Bronchial epithelial cell (primary cell): ENCODE measurements around the gene PRDM15. TPM values are rescaled to one million over a fixed set of nuclear protein-coding genes. Genes with fewer than 3 reads are reported as not detected.

Source experiments
- DNase-seq: peaks from one replicate; pipeline ENCODE4 v3.0.0-alpha.2; 2010; ENCODE audit warnings: low read depth
- FAIRE-seq: peaks from 2 replicates; lab custom pipeline; 2011; peaks lifted over from hg19 to GRCh38; lab: Jason Lieb, UNC
- H3K27me3 ChIP-seq: 2 replicates; pipeline ENCODE4 v1.5.1; 2011; ENCODE audit warnings: low read length; ENCODE audit not compliant: control insufficient read depth, insufficient read depth
- H3K36me3 ChIP-seq: 2 replicates; pipeline ENCODE4 v1.5.1; 2011; ENCODE audit warnings: low read length; ENCODE audit not compliant: control insufficient read depth, insufficient read depth
- H3K4me3 ChIP-seq: 2 replicates; pipeline ENCODE4 v1.5.1; 2011; ENCODE audit warnings: mild to moderate bottlenecking, low read depth, low read length, control low read depth
- total RNA-seq: library from RNA; depleted of rRNA; stranded (reverse); fragments of >200 nt; gene quantifications from 2 replicates; pipeline ENCODE4 v1.2.1, GENCODE V29; 2014
- TF ChIP-seq, protein P1 (sequence below): IDR thresholded peaks from 2 replicates; pipeline ENCODE4 v1.5.1; 2011; ENCODE audit warnings: mild to moderate bottlenecking, moderate library complexity, low read length, control low read depth, inconsistent platforms; ENCODE audit not compliant: insufficient read depth, severe bottlenecking

The PRDM15 gene
- total RNA-seq, 1 donor from 2014 or later: 6.1 TPM

DNA sequence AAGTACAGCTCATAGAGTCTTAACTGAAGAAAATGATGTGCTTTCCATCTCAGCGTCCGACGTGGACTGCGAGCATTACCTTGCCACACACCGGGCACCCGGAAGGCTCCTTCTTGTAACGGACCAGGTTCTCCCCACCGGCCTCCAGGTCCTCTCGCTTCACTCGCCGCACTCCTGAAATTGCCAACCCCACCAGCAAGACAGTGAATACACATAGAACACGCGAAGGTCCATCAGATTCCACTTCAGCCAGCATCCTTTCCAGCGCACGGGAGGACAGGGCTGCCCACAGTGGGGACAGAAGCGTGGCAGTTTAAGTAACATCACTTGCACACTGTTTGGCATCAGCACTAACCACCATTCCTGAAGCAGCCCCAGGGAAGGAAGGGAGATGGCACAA, 53.3 kb downstream of the PRDM15 start:
- no peak overlapping the region for H3K4me3 ChIP-seq
- H3K36me3 ChIP-seq: peaks cover 4% of the 10 kb centered on the region
- TF ChIP-seq, protein P1, sequence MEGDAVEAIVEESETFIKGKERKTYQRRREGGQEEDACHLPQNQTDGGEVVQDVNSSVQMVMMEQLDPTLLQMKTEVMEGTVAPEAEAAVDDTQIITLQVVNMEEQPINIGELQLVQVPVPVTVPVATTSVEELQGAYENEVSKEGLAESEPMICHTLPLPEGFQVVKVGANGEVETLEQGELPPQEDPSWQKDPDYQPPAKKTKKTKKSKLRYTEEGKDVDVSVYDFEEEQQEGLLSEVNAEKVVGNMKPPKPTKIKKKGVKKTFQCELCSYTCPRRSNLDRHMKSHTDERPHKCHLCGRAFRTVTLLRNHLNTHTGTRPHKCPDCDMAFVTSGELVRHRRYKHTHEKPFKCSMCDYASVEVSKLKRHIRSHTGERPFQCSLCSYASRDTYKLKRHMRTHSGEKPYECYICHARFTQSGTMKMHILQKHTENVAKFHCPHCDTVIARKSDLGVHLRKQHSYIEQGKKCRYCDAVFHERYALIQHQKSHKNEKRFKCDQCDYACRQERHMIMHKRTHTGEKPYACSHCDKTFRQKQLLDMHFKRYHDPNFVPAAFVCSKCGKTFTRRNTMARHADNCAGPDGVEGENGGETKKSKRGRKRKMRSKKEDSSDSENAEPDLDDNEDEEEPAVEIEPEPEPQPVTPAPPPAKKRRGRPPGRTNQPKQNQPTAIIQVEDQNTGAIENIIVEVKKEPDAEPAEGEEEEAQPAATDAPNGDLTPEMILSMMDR: no peak
- DNase-seq (no peak), FAIRE-seq (no peak)
- no peaks in the 10 kb centered on the region for H3K27me3 ChIP-seq

DNA sequence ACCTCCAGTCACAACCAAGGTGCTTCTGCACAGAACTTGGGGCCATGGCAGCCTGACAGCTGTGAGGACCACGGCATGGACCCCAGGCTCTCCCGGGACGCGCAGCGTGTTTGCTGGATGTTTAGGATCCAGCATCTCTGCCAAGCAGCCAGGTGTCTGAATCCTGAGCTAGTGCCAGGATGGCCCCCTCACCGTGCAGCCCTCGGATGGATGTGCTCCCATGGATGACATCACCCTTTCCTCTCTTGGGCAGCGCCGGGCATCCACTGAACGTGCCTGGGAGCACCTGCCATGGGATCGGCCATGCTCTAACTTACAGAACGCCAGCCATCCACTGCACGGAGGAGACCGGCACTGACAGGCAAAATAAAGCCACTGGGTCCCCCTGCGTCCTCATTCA, 53.9 kb downstream of the PRDM15 start:
- H3K4me3 ChIP-seq: no peak overlapping the region
- FAIRE-seq: no peak
- peaks cover 4% of the 10 kb centered on the region for H3K36me3 ChIP-seq
- TF ChIP-seq, protein P1: no peak
- no peak for DNase-seq
- H3K27me3 ChIP-seq: no peaks in the 10 kb centered on the region

DNA sequence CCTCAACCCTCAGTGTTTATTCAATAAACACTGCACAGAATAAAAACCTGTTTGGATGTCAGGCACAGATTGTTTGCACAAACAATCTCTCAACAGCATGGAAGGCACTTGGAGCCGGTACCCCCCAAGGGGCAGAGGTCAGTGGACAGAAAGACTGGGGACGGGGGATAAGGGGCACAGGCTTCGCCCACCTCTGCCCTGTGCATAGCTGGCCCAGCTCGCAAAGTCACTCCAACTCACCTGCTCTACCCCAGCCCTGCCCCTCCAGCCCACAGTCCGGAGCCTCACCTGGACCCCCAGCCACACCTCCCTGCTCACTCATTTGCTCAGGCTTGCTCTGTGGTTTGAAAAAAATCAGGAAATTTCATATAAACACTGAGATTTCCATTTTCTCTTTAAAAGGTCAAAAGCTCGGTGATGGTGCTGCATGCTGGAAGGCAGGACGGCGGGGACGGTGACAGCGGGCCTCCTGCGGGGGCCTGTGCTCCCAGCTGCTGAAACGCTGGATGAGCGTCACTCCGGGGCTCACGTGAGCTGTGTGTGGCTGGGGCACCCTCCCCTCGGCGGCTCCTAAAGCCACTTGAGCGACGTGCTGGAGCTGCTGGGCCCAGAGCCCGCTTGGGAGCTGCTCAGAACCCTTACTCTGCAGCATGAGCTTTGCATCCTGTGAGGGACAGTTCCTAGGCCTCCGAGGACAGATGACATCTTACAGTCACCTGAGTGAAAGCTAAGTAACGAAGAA, 54.5 kb downstream of the PRDM15 start:
- Histone ChIP-seq H3K27me3 (no peaks in the 10 kb centered on the region), H3K4me3 (no peak overlapping the region), H3K36me3 (peaks cover 6% of the 10 kb centered on the region)
- FAIRE-seq (no peak), DNase-seq (no peak)
- TF ChIP-seq, protein P1: no peak

DNA sequence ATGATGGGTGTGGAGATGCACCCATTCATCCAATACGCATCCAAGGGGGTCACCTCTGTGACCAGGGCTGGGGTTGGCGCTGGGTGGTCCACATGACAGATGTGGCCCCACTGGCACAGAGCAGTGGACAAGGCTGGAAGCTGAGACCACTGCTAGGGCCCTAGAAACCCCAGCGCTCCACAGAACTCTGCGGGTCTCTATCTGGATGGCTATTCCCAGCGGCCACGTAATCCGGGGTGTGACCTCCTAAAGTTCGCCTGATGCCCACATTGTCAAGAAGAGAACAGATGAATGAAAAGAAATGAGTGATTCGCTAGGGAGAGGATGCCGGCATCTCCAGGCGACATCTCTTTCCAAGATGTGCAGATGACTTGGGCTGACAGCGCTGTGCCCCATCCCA, 55.2 kb downstream of the PRDM15 start:
- TF ChIP-seq, protein P1: no peak

DNA sequence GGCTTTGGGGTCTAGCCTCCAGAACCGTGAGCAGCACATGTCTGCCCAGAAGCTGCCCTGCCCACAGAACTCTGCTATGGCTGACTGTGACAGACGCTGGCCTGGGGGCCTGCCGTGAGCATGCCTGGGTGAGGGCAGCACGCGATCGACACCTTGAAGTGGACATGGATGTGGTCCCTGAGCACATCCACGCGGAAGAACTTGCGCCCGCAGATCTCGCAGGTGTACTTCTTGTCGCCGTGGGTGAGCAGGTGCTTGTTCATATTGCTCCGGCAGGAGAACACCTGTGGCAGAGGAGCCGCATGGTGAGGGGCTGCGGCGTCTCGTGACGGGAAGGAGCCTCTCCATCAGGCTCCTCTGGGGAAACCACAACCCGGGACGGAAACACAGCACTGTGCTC, 56.0 kb downstream of the PRDM15 start:
- TF ChIP-seq, protein P1: no peak
- FAIRE-seq: no peak
- DNase-seq: no peak
- Histone ChIP-seq H3K27me3 (no peaks in the 10 kb centered on the region), H3K4me3 (no peak overlapping the region), H3K36me3 (peaks cover 7% of the 10 kb centered on the region)

More for the DNA sequence above, 55.2 kb downstream of the PRDM15 start:
- no peak for FAIRE-seq
- no peak for DNase-seq
- Histone ChIP-seq H3K4me3 (no peak overlapping the region), H3K27me3 (no peaks in the 10 kb centered on the region), H3K36me3 (peaks cover 7% of the 10 kb centered on the region)
